NCI-H1092 (cell line): ENCODE results near the gene MAPKAP1.

ENCODE experiments used
- DNase-seq: peaks from one replicate; lab custom pipeline; 2025; lab: John Stamatoyannopoulos, UW

The MAPKAP1 gene

GRCh38 chr9:125642311-125642710 lies 64.7 kb downstream of the MAPKAP1 start:
- no peak for DNase-seq

GRCh38 chr9:125639057-125639456 lies 68.0 kb downstream of the MAPKAP1 start:
- DNase-seq: no peak

- DNase-seq: no peak
Measured at GRCh38 chr9:125638239-125639045, 68.6 kb downstream of the MAPKAP1 start.

- no peak for DNase-seq
Measured at GRCh38 chr9:125637241-125637640, 69.8 kb downstream of the MAPKAP1 start.

GRCh38 chr9:125635888-125636287 lies 71.1 kb downstream of the MAPKAP1 start:
- no peak for DNase-seq

- no peak for DNase-seq
Measured at GRCh38 chr9:125634040-125634717, 72.8 kb downstream of the MAPKAP1 start.

GRCh38 chr9:125633116-125633745 lies 73.8 kb downstream of the MAPKAP1 start:
- no peak for DNase-seq

GRCh38 chr9:125632321-125633115 lies 74.5 kb downstream of the MAPKAP1 start:
- DNase-seq: no peak

- peak; percentile 21 for DNase-seq
Measured at GRCh38 chr9:125631391-125632085, 75.5 kb downstream of the MAPKAP1 start.

GRCh38 chr9:125630436-125630835 lies 76.6 kb downstream of the MAPKAP1 start:
- no peak for DNase-seq

- no peak for DNase-seq
Measured at GRCh38 chr9:125629446-125629845, 77.6 kb downstream of the MAPKAP1 start.

GRCh38 chr9:125626187-125626586 lies 80.8 kb downstream of the MAPKAP1 start:
- DNase-seq: no peak

GRCh38 chr9:125621170-125621569 lies 85.8 kb downstream of the MAPKAP1 start:
- DNase-seq: no peak

- no peak for DNase-seq
Measured at GRCh38 chr9:125620216-125620615, 86.8 kb downstream of the MAPKAP1 start.

GRCh38 chr9:125617087-125617486 lies 89.9 kb downstream of the MAPKAP1 start:
- no peak for DNase-seq

- no peak for DNase-seq
Measured at GRCh38 chr9:125613141-125613540, 93.9 kb downstream of the MAPKAP1 start.

- no peak for DNase-seq
Measured at GRCh38 chr9:125612616-125613015, 94.4 kb downstream of the MAPKAP1 start.

- no peak for DNase-seq
Measured at GRCh38 chr9:125611121-125611765, 95.8 kb downstream of the MAPKAP1 start.

- DNase-seq: no peak
Measured at GRCh38 chr9:125609744-125610143, 97.3 kb downstream of the MAPKAP1 start.

- no peak for DNase-seq
Measured at GRCh38 chr9:125608489-125609224, 98.4 kb downstream of the MAPKAP1 start.
